H54 (cell line): ENCODE results near the gene COQ8B.
A peak's percentile ranks its signal among the peaks of the same experiment; 100 is the strongest.
"Not testable (repeated sequence)": the region's sequence is repeated elsewhere in the genome, so short reads cannot be mapped to it uniquely, and the experiment has no call there.

Source experiments
- DNase-seq: peaks from one replicate; pipeline ENCODE4 v3.0.0; 2011; ENCODE audit warnings: low spot score, mixed read lengths; ENCODE audit not compliant: insufficient read length
- FAIRE-seq: peaks from 3 replicates; lab custom pipeline; 2011; peaks lifted over from hg19 to GRCh38; lab: Jason Lieb, UNC
- POLR2A ChIP-seq: IDR thresholded peaks from 2 replicates; pipeline ENCODE4 v1.6.1; 2011; ENCODE audit warnings: low read depth, mild to moderate bottlenecking, low read length

The COQ8B gene

DNA sequence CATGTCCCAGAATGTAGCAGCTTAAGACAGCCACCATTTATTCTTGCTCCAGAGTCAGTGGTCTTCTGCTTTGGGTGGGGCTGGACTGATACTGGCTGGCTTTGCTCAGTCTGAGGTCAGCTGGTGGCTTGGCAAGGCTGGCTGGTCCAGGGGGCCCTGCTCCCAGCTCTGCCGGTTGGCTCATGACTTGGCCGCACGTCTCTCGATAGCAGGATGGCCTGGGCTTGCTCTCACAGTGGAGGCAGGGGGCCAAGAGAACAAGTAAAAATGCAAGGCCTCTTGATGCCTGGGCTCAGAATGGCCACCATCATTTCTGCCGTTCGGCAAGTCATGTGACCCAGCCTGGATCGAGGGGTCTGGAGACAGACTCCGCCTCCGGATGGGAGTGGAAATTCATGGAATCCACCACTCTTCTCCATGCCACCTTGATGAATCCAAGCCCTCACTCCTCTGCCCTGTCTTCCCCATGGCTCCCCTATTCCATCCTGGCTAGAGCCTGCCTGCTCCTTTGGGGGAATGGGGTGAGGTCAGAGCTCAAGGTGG, 20.5 kb upstream of the COQ8B start:
- FAIRE-seq (no peak), DNase-seq (no peak)
- TF ChIP-seq POLR2A = no peak

DNA sequence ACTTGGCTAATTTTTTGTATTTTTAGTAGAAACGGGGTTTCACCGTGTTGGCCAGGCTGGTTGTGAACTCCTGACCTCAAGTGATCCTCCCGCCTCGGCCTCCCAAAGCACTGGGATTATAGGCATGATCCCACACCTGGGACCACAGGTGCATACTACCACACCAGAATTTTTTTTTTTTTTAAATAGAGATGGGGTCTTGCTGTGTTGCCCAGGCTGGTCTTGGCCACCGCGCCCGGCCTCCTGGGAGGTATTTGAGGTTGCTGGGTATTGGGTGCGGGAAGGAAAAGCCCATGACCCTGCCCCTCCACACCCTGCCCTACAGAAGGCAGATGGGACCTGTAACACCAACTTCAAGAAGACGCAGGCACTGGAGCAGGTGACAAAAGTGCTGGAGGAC, 20.0 kb upstream of the COQ8B start:
- TF ChIP-seq POLR2A = no peak
- FAIRE-seq (no peak), DNase-seq (no peak)

DNA sequence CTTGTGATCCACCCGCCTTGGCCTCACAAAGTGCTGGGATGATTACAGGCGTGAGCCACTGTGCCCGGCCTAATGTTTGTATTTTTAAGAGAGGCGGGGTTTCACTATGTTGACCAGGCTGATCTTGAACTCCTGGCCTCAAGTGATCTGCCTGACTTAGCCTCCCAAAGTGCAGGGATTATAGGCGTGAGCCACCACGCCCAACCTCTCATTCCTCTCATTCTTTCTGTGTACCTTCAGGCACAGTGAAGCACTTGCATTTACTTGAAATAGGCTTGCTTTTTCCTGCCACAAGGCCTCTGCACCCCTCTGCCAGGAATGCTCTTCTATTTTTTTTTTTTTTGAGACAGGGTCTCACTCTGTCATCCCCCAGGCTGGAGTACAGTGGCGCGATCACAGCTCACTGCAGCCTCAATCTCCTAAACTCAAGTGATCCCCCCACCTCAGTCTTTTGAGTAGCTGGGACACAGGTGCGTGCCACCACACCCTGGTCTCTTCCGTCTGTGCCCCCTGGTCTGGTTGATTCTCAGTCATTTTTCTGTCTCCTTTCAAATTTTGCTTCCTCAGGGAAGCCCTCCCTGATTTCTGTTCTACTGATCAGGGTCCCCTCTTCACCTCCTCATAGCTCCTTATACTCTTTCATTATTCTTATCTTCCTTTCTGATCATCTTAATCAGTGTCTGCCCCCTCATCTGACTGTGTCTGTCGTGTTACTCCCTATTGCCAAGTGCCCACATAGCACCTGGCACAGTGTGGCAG, 18.5 kb upstream of the COQ8B start:
- no peak for DNase-seq
- no peak for TF ChIP-seq POLR2A
- FAIRE-seq = no peak

DNA sequence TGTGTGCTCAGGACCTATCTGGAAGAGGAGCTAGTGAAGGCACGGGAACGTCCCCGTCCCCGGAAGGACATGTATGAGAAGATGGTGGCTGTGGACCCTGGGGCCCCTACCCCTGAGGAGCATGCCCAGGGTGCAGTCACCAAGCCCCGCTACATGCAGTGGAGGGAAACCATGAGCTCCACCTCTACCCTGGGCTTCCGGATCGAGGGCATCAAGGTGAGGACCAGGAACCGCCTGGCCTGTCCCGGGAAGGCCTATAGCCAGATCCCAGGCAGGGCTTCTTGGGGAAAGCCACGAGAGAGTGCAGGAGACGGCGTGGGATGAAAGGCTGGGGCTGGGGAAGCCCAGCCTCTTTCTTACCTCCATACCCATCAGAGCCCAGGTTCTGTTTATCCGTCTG, 16.5 kb upstream of the COQ8B start:
- FAIRE-seq (no peak), DNase-seq (no peak)
- no peak for TF ChIP-seq POLR2A

DNA sequence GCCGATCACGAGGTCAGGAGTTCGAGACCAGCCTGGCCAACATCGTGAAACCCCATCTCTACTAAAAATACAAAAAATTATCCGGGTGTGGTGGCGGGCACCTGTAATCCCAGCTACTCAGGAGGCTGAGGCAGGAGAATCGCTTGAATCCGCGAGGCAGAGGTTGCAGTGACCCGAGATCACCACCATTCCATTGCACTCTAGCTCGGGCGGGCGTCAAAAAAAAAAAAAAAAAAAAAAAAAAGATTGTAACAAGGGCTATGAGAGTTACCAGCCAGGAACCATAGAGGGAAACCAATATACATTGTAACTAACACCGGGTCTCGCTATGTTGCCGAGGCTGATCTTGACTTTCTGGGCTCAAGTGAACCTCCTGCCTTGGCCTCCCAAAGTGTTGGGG, 15.6 kb upstream of the COQ8B start:
- not testable (repeated sequence) for FAIRE-seq, DNase-seq

DNA sequence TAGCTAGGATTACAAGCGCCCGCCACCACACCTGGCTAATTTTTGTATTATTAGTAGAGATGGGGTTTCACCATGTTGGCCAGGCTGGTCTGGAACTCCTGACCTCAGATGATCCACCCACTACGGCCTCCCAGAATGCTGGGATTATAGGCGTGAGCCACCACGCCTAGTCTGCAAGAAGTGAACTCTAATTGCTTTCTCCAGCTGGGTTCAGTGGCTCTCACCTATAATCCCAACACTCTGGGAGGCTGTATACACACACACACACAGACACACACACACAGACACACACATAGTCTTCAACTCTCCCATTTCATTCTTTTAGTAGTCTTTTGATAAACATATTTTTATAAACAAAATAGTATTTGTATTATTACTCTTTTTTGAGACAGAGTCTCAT, 13.4 kb upstream of the COQ8B start:
- FAIRE-seq, DNase-seq: not testable (repeated sequence)

DNA sequence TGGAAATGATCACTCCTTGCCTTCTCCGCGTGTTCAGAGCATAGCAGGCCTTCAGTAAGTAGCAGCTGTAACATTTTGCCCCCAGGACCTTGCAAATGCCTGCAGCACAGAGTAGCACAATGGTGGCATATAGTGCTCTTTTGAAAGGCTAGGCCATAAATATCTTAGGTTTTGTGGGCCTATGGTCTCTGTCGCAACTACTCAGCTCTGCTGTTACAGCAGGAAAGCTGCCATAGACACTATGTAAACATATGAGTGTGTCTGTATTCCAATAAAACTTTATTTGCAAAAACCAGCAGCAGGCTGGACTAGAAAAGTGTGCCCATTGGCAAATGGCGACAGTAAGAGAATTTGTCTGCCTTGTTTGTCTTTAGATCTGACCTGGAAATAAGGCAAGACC, 9.6 kb upstream of the COQ8B start:
- FAIRE-seq (no peak), DNase-seq (no peak)
- no peak for TF ChIP-seq POLR2A

DNA sequence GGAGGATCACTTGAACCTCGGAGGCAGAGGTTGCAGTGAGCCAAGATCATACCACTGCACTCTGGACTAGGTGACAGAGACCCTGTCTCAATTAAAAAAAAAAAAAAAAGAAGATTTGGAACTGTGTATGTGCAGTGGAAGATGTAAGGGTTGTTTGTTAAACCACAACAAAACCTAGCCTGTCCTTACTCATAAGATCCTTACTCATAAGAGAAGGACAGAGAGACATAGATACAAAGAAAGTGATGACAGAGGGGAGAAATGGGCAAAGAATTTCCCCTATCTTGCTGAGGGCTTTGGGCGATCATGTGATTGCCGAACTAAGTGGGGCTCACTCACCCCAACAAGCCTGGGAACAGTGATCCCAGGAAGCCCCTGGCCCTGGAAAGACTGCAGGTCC, 8.2 kb upstream of the COQ8B start:
- no peak for TF ChIP-seq POLR2A
- no peak for DNase-seq
- FAIRE-seq = no peak

DNA sequence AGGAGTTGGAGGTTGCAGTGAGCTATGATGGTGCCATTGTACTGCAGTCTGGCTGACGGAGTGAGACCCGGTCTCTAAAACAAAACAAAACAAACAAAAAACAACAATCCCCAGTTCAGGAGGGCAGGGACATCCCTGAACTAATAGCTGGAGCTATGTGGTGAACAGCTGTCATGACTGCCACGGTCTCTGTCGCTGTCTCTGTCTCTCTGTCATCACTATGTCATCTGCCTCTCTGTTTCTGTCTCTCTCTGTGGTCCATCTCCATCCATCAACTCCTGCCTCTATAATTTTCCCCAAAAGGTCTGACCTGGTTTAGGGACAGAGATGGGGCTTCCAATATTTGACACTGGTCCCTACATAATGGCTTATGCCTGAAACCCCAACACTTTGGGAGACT, 7.6 kb upstream of the COQ8B start:
- DNase-seq = no peak
- TF ChIP-seq POLR2A = no peak
- no peak for FAIRE-seq

DNA sequence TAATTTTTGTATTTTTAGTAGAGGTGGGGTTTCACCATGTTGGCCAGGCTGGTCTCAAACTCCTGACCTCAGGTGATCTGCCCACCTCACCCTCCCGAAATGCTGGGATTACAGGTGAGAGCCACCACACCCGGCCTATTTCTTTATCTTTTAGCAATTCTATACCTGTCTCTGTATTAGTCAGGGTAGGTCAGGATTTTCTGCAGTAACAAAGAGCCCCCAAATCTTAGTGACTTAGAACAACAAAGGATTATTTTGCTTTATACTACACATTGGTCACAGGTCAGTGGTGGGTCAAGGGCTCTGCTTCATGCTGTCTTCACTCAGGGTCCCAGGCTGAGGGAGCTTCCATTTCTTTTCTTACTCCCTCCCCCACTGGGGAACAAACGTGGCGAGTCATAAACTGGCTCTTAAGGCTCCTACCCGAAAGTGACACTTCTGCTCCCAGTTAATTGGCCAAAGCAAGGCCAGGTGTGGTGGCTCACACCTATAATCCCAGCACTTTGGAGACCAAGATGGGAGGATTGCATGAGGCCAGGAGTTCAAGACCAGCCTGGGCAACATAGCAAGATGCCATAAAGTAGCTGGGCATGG, 7.1 kb upstream of the COQ8B start:
- FAIRE-seq (no peak), DNase-seq (no peak)
- TF ChIP-seq POLR2A = no peak

DNA sequence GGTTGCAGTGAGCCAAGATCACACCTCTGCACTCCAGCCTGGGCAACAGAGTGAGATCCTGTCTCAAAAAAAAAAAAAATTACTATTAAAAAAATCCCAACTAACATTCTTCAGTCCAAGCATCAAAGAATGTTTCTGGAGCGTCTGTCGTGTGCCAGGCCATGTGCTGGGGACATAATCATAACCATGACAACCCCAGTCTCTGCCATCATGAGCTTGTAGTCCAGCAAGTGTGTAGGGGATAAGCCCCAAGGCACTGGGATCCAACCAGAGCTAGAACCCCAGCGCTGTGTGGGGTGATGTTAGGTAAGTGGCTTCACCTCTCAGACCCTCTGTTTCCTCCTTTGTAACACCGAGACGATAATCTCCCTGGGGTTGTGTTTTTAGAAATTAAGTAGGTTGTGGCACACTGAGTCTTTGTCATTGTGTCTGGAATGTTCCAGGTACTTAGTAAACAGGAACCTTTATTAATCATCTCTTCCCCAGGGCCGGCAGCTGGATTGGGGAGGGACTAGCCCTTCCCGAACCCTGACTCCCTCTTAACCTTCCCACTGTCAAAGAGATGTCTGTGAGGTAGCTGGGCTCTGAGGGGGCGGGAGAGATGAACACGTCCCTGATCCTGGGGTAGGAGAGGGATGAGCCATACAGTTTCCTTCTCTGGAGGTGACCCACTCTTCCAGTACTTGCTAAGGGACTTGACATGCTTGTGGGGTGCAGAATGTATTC, 5.4 kb upstream of the COQ8B start:
- TF ChIP-seq POLR2A = no peak
- DNase-seq (no peak), FAIRE-seq (no peak)

DNA sequence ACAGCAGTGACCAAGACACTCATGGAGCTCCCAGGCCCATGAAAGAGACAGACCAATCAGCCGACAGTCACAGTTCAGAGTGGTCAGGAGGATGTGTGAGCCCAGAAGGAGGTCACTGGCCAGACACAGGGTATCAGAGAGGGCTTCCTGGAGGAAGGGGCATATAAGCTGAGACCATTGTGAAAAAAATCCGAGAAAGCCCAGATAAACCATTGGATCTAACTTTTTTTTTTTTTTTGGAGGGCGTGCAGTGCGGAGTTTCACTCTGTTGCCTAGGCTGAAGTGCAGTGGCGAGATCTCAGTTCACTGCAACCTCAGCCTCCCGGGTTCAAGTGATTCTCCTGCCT, 4.4 kb upstream of the COQ8B start:
- FAIRE-seq (no peak), DNase-seq (no peak)
- TF ChIP-seq POLR2A = no peak

DNA sequence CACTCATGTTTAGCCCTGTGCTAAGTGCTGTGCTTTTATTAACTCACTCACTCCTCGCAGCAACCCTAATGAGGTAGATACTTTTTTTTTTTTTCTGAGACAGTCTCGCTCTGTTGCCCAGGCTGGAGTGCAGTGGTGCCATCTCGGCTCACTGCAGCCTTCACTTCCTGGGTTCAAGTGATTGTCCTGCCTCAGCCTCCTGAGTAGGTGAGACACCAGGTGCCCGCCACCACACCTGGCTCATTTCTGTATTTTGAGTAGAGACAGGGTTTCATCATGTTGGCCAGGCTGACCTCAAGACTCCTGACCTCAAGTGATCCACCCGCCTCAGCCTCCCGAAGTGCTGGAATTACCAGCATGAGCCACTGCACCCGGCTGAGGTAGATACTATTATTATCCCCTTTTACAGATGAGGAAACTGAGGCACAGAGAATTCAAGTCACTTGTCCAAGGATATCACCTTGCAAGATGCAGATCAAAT, 2.8 kb upstream of the COQ8B start:
- TF ChIP-seq POLR2A = no peak
- FAIRE-seq = no peak
- no peak for DNase-seq

DNA sequence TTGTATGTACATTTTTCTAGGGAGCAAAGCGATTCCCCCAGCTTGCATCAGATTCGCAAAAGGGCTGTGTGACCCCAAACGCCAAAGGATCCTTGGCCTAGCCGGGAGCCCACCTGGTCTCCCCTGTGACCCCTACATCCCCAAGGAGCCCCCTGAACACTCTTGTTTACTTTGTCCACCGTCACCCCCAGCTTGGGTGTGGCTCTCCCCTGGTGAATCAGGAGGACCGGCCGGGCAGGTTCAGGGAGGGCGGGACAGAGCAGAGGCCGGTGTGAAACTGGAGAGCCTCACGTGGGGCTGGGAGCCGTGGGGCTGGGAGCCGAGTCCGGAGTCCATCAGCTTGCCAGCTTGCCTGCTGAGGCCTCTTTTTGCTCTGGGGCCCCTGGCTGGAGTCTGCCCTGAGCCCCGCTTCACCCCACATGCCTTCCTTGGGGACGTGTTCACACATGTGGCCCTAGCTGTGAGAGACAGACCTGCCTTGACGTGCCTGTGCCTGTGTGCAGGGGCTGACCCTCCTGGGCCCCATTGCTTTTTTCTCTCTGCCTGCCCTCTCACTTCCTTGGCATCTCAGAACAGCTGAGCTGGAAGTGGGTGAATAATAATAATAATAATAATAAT, 2.2 kb upstream of the COQ8B start:
- DNase-seq (peak; percentile 74), FAIRE-seq (no peak)

More for the DNA sequence above, 2.2 kb upstream of the COQ8B start:
- no peak for TF ChIP-seq POLR2A
